Endothelial cell of umbilical vein (primary cell): Measurements from ENCODE around the gene SPTLC3. TPM values are rescaled to one million over a fixed set of nuclear protein-coding genes. Genes with fewer than 3 reads are reported as not detected.

ENCODE experiments used
- BruUV-seq: library from RNA; stranded (reverse); fragments of 400-500 nt; replicated peaks from 2 replicates; lab custom pipeline; 2021; lab: Mats Ljungman, UMichigan
- CTCF ChIA-PET: fragments of 300-600, 350-600 bp; sonication (Branson Sonifier 250); formaldehyde crosslinking; loops from one replicate; lab custom pipeline; 2021; ENCODE audit warnings: antibody characterized with exemption, inconsistent platforms; lab: Charles Lee
- POLR2A ChIA-PET: fragments of 300-600, 350-600 bp; sonication (Branson Sonifier 250); formaldehyde crosslinking; loops from one replicate; lab custom pipeline; 2021; ENCODE audit warnings: antibody characterized with exemption, inconsistent platforms; lab: Charles Lee
- DNase-seq: peaks from one replicate; pipeline ENCODE4 v3.0.0-alpha.2; 2011; ENCODE audit warnings: low read depth, low spot score
- FAIRE-seq: peaks from 2 replicates; lab custom pipeline; 2011; peaks lifted over from hg19 to GRCh38; lab: Jason Lieb, UNC
- H2AFZ ChIP-seq: 2 replicates; pipeline ENCODE4 v1.6.0; 2012; ENCODE audit warnings: low read depth, low read length, control low read depth, inconsistent platforms
- H3K27ac ChIP-seq: 2 replicates; pipeline ENCODE4 v1.5.1; 2011; ENCODE audit warnings: low read depth, mild to moderate bottlenecking, control low read depth, low read length, moderate library complexity; ENCODE audit not compliant: insufficient read depth
- H3K27me3 ChIP-seq, 2 experiments: 2 replicates each; pipeline versions ENCODE4 v1.6.0 to v1.6.1; 2011; ENCODE audit warnings: low read length in 2 of 2, mixed read lengths in 1 of 2; ENCODE audit not compliant: control insufficient read depth in 2 of 2, insufficient read depth in 2 of 2
- H3K36me3 ChIP-seq, 2 experiments: 2 replicates in 1 of 2; 3 replicates in 1 of 2; pipeline ENCODE4 v1.5.1; 2011; ENCODE audit warnings: low read length in 2 of 2, mild to moderate bottlenecking in 1 of 2, moderate library complexity in 1 of 2; ENCODE audit not compliant: control insufficient read depth in 2 of 2, insufficient read depth in 2 of 2; ENCODE audit errors: extremely low read depth in 1 of 2
- H3K4me1 ChIP-seq: 3 replicates; pipeline ENCODE4 v1.5.1; 2011; ENCODE audit warnings: mild to moderate bottlenecking, low read length; ENCODE audit not compliant: control insufficient read depth, insufficient read depth; ENCODE audit errors: extremely low read depth
- H3K4me2 ChIP-seq: 2 replicates; pipeline ENCODE4 v1.6.1; 2011; ENCODE audit warnings: low read length, control low read depth, mixed read lengths; ENCODE audit not compliant: insufficient read depth
- H3K4me3 ChIP-seq, 3 experiments: fragments of 200-600 bp in 1 of 3; sonication (generic), shearing (Covaris generic) in 1 of 3; replicated peaks in 1 of 3; 2 replicates each; pipeline ENCODE4 v1.5.1; 2011 to 2016; ENCODE audit warnings: control low read depth in 3 of 3, low read length in 3 of 3, mild to moderate bottlenecking in 2 of 3, inconsistent platforms in 1 of 3, low read depth in 1 of 3, moderate library complexity in 1 of 3; ENCODE audit not compliant: insufficient read depth in 1 of 3
- H3K79me2 ChIP-seq: 2 replicates; pipeline ENCODE4 v1.6.0; 2012; ENCODE audit warnings: low read length, inconsistent platforms; ENCODE audit not compliant: control insufficient read depth, insufficient read depth
- H3K9ac ChIP-seq: replicated peaks from 2 replicates; pipeline ENCODE3; 2011; ENCODE audit warnings: low read length, control low read depth; ENCODE audit not compliant: insufficient read depth; ENCODE audit errors: extremely low read depth
- H3K9me1 ChIP-seq: replicated peaks from 3 replicates; pipeline ENCODE4 v1.6.0; 2011; ENCODE audit warnings: mild to moderate bottlenecking, low read length; ENCODE audit not compliant: control insufficient read depth, insufficient read depth; ENCODE audit errors: extremely low read depth
- H3K9me3 ChIP-seq: replicated peaks from 2 replicates; pipeline ENCODE4 v1.5.1; 2012; ENCODE audit warnings: low read length, inconsistent platforms; ENCODE audit not compliant: control insufficient read depth, insufficient read depth
- H4K20me1 ChIP-seq: replicated peaks from 2 replicates; pipeline ENCODE3; 2011; ENCODE audit warnings: mild to moderate bottlenecking, low read length; ENCODE audit not compliant: control insufficient read depth, insufficient read depth; ENCODE audit errors: extremely low read depth
- CTCF ChIP-seq, 2 donors: IDR thresholded peaks; 1 replicate in 1 of 2; 2 replicates in 1 of 2; pipeline ENCODE4 v1.5.1; 2011; ENCODE audit warnings: low read length in 2 of 2, mild to moderate bottlenecking in 2 of 2, moderate library complexity in 2 of 2, control low read depth in 1 of 2, inconsistent platforms in 1 of 2, low read depth in 1 of 2; ENCODE audit not compliant: insufficient read depth in 1 of 2; ENCODE audit errors: extremely low read depth in 1 of 2
- EZH2 ChIP-seq: IDR thresholded peaks from 2 replicates; pipeline ENCODE4 v1.6.1; 2012; ENCODE audit warnings: borderline replicate concordance, low read depth, mild to moderate bottlenecking, moderate library complexity, low read length, inconsistent platforms; ENCODE audit not compliant: severe bottlenecking
- FOS ChIP-seq: IDR thresholded peaks from 2 replicates; pipeline ENCODE4 v1.6.1; 2011; ENCODE audit warnings: mild to moderate bottlenecking, low read length, moderate library complexity, borderline replicate concordance; ENCODE audit not compliant: insufficient read depth
- GATA2 ChIP-seq: IDR thresholded peaks from 2 replicates; pipeline ENCODE4 v1.7.0; 2011; ENCODE audit warnings: low read depth, mild to moderate bottlenecking, moderate library complexity, mixed read lengths, low read length; ENCODE audit not compliant: insufficient read length, insufficient read depth
- JUN ChIP-seq: IDR thresholded peaks from 2 replicates; pipeline ENCODE4 v1.6.1; 2011; ENCODE audit warnings: borderline replicate concordance, low read depth; ENCODE audit not compliant: insufficient read length, insufficient read depth
- MAX ChIP-seq: IDR thresholded peaks from 2 replicates; pipeline ENCODE4 v1.6.1; 2011; ENCODE audit not compliant: insufficient read depth, insufficient read length
- MYC ChIP-seq: IDR thresholded peaks from one replicate; pipeline ENCODE4 v1.6.1; 2011; ENCODE audit warnings: mild to moderate bottlenecking, low read depth, low read length
- POLR2A ChIP-seq: IDR thresholded peaks from 2 replicates; pipeline ENCODE4 v1.6.1; 2012; ENCODE audit warnings: low read depth, mild to moderate bottlenecking, control low read depth, low read length
- POLR2AphosphoS5 ChIP-seq: IDR thresholded peaks from 2 replicates; pipeline ENCODE4 v1.6.1; 2012; ENCODE audit warnings: low read depth, mild to moderate bottlenecking, control low read depth, low read length, moderate library complexity; ENCODE audit not compliant: insufficient read depth
- dilution Hi-C: fragments of 300-500 bp; cut with MboI; formaldehyde crosslinking; loops from one replicate; pipeline ENCODE4 v1.15.0; 2019; ENCODE audit warnings: low sequenced_read_pairs; ENCODE audit not compliant: extremely low pct_ligation_motif_present
- intact Hi-C: fragments of 100-400 bp; cut with micrococcal nuclease; formaldehyde crosslinking; loops from one replicate; pipeline ENCODE4 v1.10.0; 2022
- polyA plus RNA-seq, 4 experiments: library from polyadenylated mRNA; depleted of rRNA in 3 of 4; stranded (reverse) in 3 of 4; unstranded in 1 of 4; fragments of >200 nt; gene quantifications; 2 replicates each; pipeline versions ENCODE4 v1.2.1 to v1.2.3, GENCODE V29; 2011 to 2012; ENCODE audit warnings: missing spikeins in 1 of 4
- total RNA-seq: library from RNA; stranded (reverse); gene quantifications from 2 replicates; pipeline ENCODE4 v1.2.3, GENCODE V29; 2021

Gene SPTLC3
- total and polyA plus RNA-seq, 2 donors (not counting 3 experiments of a cell fraction or from before 2014, with no cell fraction given): 0.29 to 0.35 TPM

- intact Hi-C loops (no loop called here), dilution Hi-C loops (no loop called here)
- Histone ChIP-seq H3K27me3 (peaks cover 51 to 83% of the 10 kb centered on the region in 2 experiments), H3K36me3 (no peaks in the 10 kb centered on the region), H2AFZ (no peak overlapping the region), H3K9ac (no peak overlapping the region), H3K4me3 (no peak overlapping the region), H4K20me1 (no peaks in the 10 kb centered on the region), H3K27ac (no peak overlapping the region), H3K9me1 (no peaks in the 10 kb centered on the region), H3K9me3 (no peaks in the 10 kb centered on the region), H3K79me2 (no peaks in the 10 kb centered on the region), H3K4me2 (no peak overlapping the region), H3K4me1 (no peaks in the 10 kb centered on the region)
- POLR2A ChIA-PET: no interaction called here
- no peak for FAIRE-seq
- TF ChIP-seq MYC (no peak), POLR2A (no peak), MAX (no peak), POLR2AphosphoS5 (no peak), JUN (no peak), CTCF (IDR thresholded peaks at IDR 0.05; ENCODE audit: extremely low read depth in 1 of 2, insufficient read depth in 1 of 2, low read depth in 1 of 2, low read length in 2 of 2) (no peak), GATA2 (no peak), EZH2 (no peak), FOS (no peak)
- DNase-seq: no peak
- no TSS peak for BruUV-seq
- CTCF ChIA-PET: interaction anchor here (0.5 kb wide), 1 partner anchor 10 kb away, joined by 3 read pairs; no protein-coding TSS in a partner anchor
Measured at GRCh38 chr20:13216533-13216932, 207.8 kb downstream of the SPTLC3 start.

Other genes starting within 250 kb of the SPTLC3 start
- not detected in 2 replicates for gene ISM1, start 212.3 kb downstream of the SPTLC3 start, total RNA-seq
- not detected in 2 replicates for gene ISM1, start 212.3 kb downstream of the SPTLC3 start, polyA plus RNA-seq